HepG2 (cell line): ENCODE data around the gene RHOBTB3. TPM values are rescaled to one million over a fixed set of nuclear protein-coding genes. Genes with fewer than 3 reads are reported as not detected.
A peak's percentile ranks its signal among the peaks of the same experiment; 100 is the strongest.

Source experiments
- AKNA ChIP-seq: sonication (generic); formaldehyde crosslinking; IDR thresholded peaks from 2 replicates; pipeline ENCODE4 v1.4.0; 2020; ENCODE audit warnings: missing genetic modification reagents, borderline replicate concordance
- ELK4 ChIP-seq: sonication (generic); formaldehyde crosslinking; IDR thresholded peaks from 2 replicates; pipeline ENCODE4 v1.9.0; 2021; ENCODE audit warnings: missing genetic modification reagents, borderline replicate concordance
- HNF4A ChIP-seq: sonication (generic); formaldehyde crosslinking; IDR thresholded peaks from 2 replicates; pipeline ENCODE4 v1.4.0; 2020; ENCODE audit warnings: missing genetic modification reagents
- IKZF4 ChIP-seq: sonication (generic); formaldehyde crosslinking; IDR thresholded peaks from 2 replicates; pipeline ENCODE4 v1.5.1; 2020; ENCODE audit warnings: borderline replicate concordance, mild to moderate bottlenecking, low read depth, missing genetic modification reagents; ENCODE audit errors: not compliant biosample characterization
- MED1 ChIP-seq: sonication (generic); formaldehyde crosslinking; IDR thresholded peaks from 2 replicates; pipeline ENCODE4 v1.4.0; 2020; ENCODE audit warnings: missing genetic modification reagents
- NR2F1 ChIP-seq, 2 experiments: fragments of 450-650 bp in 1 of 2; formaldehyde crosslinking in 1 of 2; IDR thresholded peaks; 2 replicates each; pipeline versions ENCODE4 v1.5.0 to v1.6.1; 2016 to 2020; ENCODE audit warnings: mild to moderate bottlenecking in 1 of 2, missing compliant biosample characterization in 1 of 2, missing genetic modification reagents in 1 of 2, moderate library complexity in 1 of 2
- TFAP4 ChIP-seq: sonication (generic); IDR thresholded peaks from 2 replicates; pipeline ENCODE4 v1.6.1; 2016; ENCODE audit warnings: low read depth, borderline replicate concordance
- THAP11 ChIP-seq: IDR thresholded peaks from 2 replicates; pipeline ENCODE4 v1.6.1; 2016; ENCODE audit warnings: missing biosample characterization, missing genetic modification reagents
- ZNF136 ChIP-seq: sonication (generic); formaldehyde crosslinking; IDR thresholded peaks from 2 replicates; pipeline ENCODE4 v1.8.1; 2022; ENCODE audit warnings: low read depth, mild to moderate bottlenecking, moderate library complexity, missing genetic modification reagents
- ZNF274 ChIP-seq: sonication (generic); formaldehyde crosslinking; IDR thresholded peaks from 2 replicates; pipeline ENCODE4 v1.5.1; 2020; ENCODE audit warnings: mild to moderate bottlenecking, missing genetic modification reagents
- ZNF496 ChIP-seq: sonication (generic); formaldehyde crosslinking; IDR thresholded peaks from 2 replicates; pipeline ENCODE4 v1.8.1; 2023; ENCODE audit warnings: mild to moderate bottlenecking, moderate library complexity, missing genetic modification reagents; ENCODE audit not compliant: insufficient replicate concordance
- ZNF570 ChIP-seq: sonication (generic); formaldehyde crosslinking; IDR thresholded peaks from 2 replicates; pipeline ENCODE4 v1.4.0; 2020; ENCODE audit warnings: mild to moderate bottlenecking, missing genetic modification reagents, borderline replicate concordance
- ZNF609 ChIP-seq: sonication (generic); formaldehyde crosslinking; IDR thresholded peaks from 2 replicates; pipeline ENCODE4 v1.4.0; 2020; ENCODE audit warnings: mild to moderate bottlenecking, missing genetic modification reagents, borderline replicate concordance
- ZNF761 ChIP-seq: sonication (generic); formaldehyde crosslinking; conservative IDR thresholded peaks from 2 replicates; pipeline ENCODE4 v1.4.0; 2020; ENCODE audit warnings: mild to moderate bottlenecking, missing genetic modification reagents
- ZNF782 ChIP-seq: sonication (generic); formaldehyde crosslinking; IDR thresholded peaks from 2 replicates; pipeline ENCODE4 v1.4.0; 2020; ENCODE audit warnings: missing genetic modification reagents, mild to moderate bottlenecking, borderline replicate concordance
- ZNF784 ChIP-seq: sonication (generic); formaldehyde crosslinking; IDR thresholded peaks from 2 replicates; pipeline ENCODE4 v1.5.1; 2020; ENCODE audit warnings: missing genetic modification reagents, mild to moderate bottlenecking, borderline replicate concordance
- polyA plus RNA-seq, 8 experiments: library from polyadenylated mRNA; depleted of rRNA in 3 of 8; stranded (reverse) in 7 of 8; unstranded in 1 of 8; fragments of >200 nt; fragmentation: Illumina TruSeq in 4 of 8; extraction: Trizol in 4 of 8; gene quantifications; 2 replicates each; pipeline versions ENCODE4 v1.2.1 to v1.2.3, GENCODE V29; 2011 to 2016; ENCODE audit warnings: low read depth in 4 of 8, missing spikeins in 1 of 8, mixed read lengths in 1 of 8; ENCODE audit not compliant: insufficient read depth in 1 of 8
- total RNA-seq, 5 experiments: library from RNA; depleted of rRNA; stranded (reverse); fragments of >200 nt; fragmentation: Illumina TruSeq; extraction: Trizol; gene quantifications; 2 replicates each; pipeline ENCODE4 v1.2.3, GENCODE V29; 2016; ENCODE audit warnings: low read depth in 1 of 5

The RHOBTB3 gene
- total and polyA plus RNA-seq, 2 of the 13 experiments (the other 11 are each of a cell fraction or from before 2014, with no cell fraction given) = 31.6 to 35.4 TPM

GRCh38 chr5:95759005-95759404, 27.9 kb downstream of the RHOBTB3 start (continued):
- peak; percentile 63 for TF ChIP-seq MED1
- TF ChIP-seq ZNF570 (CRISPR knock-in tag) = no peak
- TF ChIP-seq HNF4A (CRISPR knock-in tag) = peak; percentile 79
- TF ChIP-seq ZNF784 (CRISPR knock-in tag) = no peak
- TF ChIP-seq ZNF496 = no peak
- no peak; the same call in 1 of the 2 replicates for TF ChIP-seq THAP11 (CRISPR knock-in tag)
- TF ChIP-seq AKNA (CRISPR knock-in tag) = 0 out of 2 replicates have a peak, but pooled peaks have one; percentile 20
- TF ChIP-seq ZNF136 (CRISPR knock-in tag) = no peak
- TF ChIP-seq ZNF274 = no peak
- TF ChIP-seq ZNF609 (CRISPR knock-in tag) = no peak
- TF ChIP-seq TFAP4 = peak; percentile 14; the same call in 1 of the 2 replicates
- TF ChIP-seq ZNF761 (CRISPR knock-in tag) = no peak
- TF ChIP-seq IKZF4 (CRISPR knock-in tag) = no peak
- TF ChIP-seq ZNF782 (CRISPR knock-in tag) = no peak
- TF ChIP-seq NR2F1 (CRISPR knock-in tag; IDR thresholded peaks at IDR 0.05) = peak in 1 of 2 experiments; percentile 43; a peak in 1 of 4 replicates
- TF ChIP-seq ELK4 (CRISPR knock-in tag) = no peak
